ENCODE measurements around the gene CBLN2.

Gene CBLN2

GRCh38 chr18:72544092-72544886 lies at the start of gene CBLN2:
Gene CBLN2 (minus strand): TSS chr18:72544342. CDS start chr18:72542160, 2,182 bp downstream.
- no peak for FAIRE-seq

GRCh38 chr18:72588360-72588759 lies 44.2 kb upstream of the CBLN2 start:
- no peak for FAIRE-seq

- FAIRE-seq, result no peak
Observed at GRCh38 chr18:72584787-72585186, 40.6 kb upstream of the CBLN2 start.

GRCh38 chr18:72581976-72582375 lies 37.8 kb upstream of the CBLN2 start:
- no peak for FAIRE-seq

- no peak for FAIRE-seq
Observed at GRCh38 chr18:72572896-72573295, 28.8 kb upstream of the CBLN2 start.

GRCh38 chr18:72566290-72566689 lies 22.1 kb upstream of the CBLN2 start:
- FAIRE-seq, result no peak

GRCh38 chr18:72555968-72556367 lies 11.8 kb upstream of the CBLN2 start:
- FAIRE-seq, result no peak

GRCh38 chr18:72555101-72555500 lies 11.0 kb upstream of the CBLN2 start:
- no peak for FAIRE-seq

GRCh38 chr18:72543357-72544055 lies 636 bp downstream of the CBLN2 start:
- no peak for FAIRE-seq

- no peak for FAIRE-seq
Observed at GRCh38 chr18:72542984-72543356, 1.2 kb downstream of the CBLN2 start.

GRCh38 chr18:72542342-72542741 lies 1.8 kb downstream of the CBLN2 start:
- FAIRE-seq, result no peak

- no peak for FAIRE-seq
Observed at GRCh38 chr18:72541871-72542332, 2.2 kb downstream of the CBLN2 start.

- no peak for FAIRE-seq
Observed at GRCh38 chr18:72539901-72540300, 4.2 kb downstream of the CBLN2 start.

- FAIRE-seq, result no peak
Observed at GRCh38 chr18:72530622-72531021, 13.5 kb downstream of the CBLN2 start.

GRCh38 chr18:72504866-72505265 lies 39.3 kb downstream of the CBLN2 start:
- no peak for FAIRE-seq

- FAIRE-seq, result no peak
Observed at GRCh38 chr18:72502671-72503431, 41.3 kb downstream of the CBLN2 start.

- no peak for FAIRE-seq
Observed at GRCh38 chr18:72492497-72492896, 51.6 kb downstream of the CBLN2 start.

All from colon (tissue), 2 donors.